Ovary (tissue), 9 donors: ENCODE results near the gene ZNF584. TPM values are rescaled to one million over a fixed set of nuclear protein-coding genes. Genes with fewer than 3 reads are reported as not detected.
"Not testable (repeated sequence)": the region's sequence is repeated elsewhere in the genome, so short reads cannot be mapped to it uniquely, and the experiment has no call there.

Experiments
- DNase-seq, 5 donors: peaks; one replicate each; pipeline ENCODE4 v3.0.0-alpha.2; 2019 to 2020
- H3K27ac ChIP-seq, 2 donors: fragments of 200-600 bp; one replicate each; pipeline versions ENCODE4 v1.5.1 to v1.8.0; 2019 to 2022
- H3K27me3 ChIP-seq: fragments of 200-600 bp; one replicate; pipeline ENCODE4 v1.8.0; 2022
- H3K36me3 ChIP-seq: fragments of 200-600 bp; sonication (generic); one replicate; pipeline ENCODE4 v1.5.1; 2019
- H3K4me1 ChIP-seq: one replicate; pipeline ENCODE4 v1.8.1; 2013; ENCODE audit warnings: mild to moderate bottlenecking, moderate library complexity; ENCODE audit not compliant: insufficient read depth
- H3K4me3 ChIP-seq: fragments of 200-600 bp; sonication (generic); one replicate; pipeline ENCODE4 v1.5.1; 2017
- H3K9me3 ChIP-seq, 2 donors: fragments of 200-600 bp in 1 of 2; sonication (generic) in 1 of 2; one replicate each; pipeline versions ENCODE4 v1.5.1 to v1.8.1; 2013 to 2019; ENCODE audit warnings: mild to moderate bottlenecking in 1 of 2, moderate library complexity in 1 of 2
- CTCF ChIP-seq, 3 donors: fragments of 450-650 bp in 2 of 3; fragments of 200-600 bp in 1 of 3; IDR thresholded peaks; one replicate each; pipeline versions ENCODE4 v1.5.1 to v1.8.0; 2016 to 2022; ENCODE audit warnings: antibody characterized with exemption in 3 of 3, mild to moderate bottlenecking in 1 of 3
- EP300 ChIP-seq: sonication (generic); formaldehyde crosslinking; IDR thresholded peaks from one replicate; pipeline ENCODE4 v1.6.1; 2017; ENCODE audit warnings: antibody characterized with exemption
- POLR2A ChIP-seq: fragments of 450-650 bp; IDR thresholded peaks from one replicate; pipeline ENCODE4 v1.6.1; 2017; ENCODE audit warnings: antibody characterized with exemption, mild to moderate bottlenecking, moderate library complexity
- WGBS, 3 donors: extraction: QIAGEN DNeasy Blood & Tissue Kit in 1 of 3; methylation state at CpG; one replicate each; pipeline versions ENCODE4 v1.1.5 to v1.1.7; 2013 to 2017; 5-methylcytosine and 5-hydroxymethylcytosine counted together
- intact Hi-C, 4 donors: fragments of 100-400 bp; cut with DNase I; formaldehyde crosslinking; loops; one replicate each; pipeline versions ENCODE4 v1.11.0 to v1.15.1; 2022 to 2023
- polyA plus RNA-seq, 2 donors: library from polyadenylated mRNA; stranded (reverse); fragments of 200-250 nt in 1 of 2; fragments of 350-450 nt in 1 of 2; fragmentation: Illumina TruSeq in 1 of 2; extraction: RNeasy Lipid Tissue Mini Kit (QIAGEN cat#74804) in 1 of 2; gene quantifications; one replicate each; pipeline ENCODE4 v1.2.3, GENCODE V29; 2013 to 2014
- total RNA-seq, 7 donors: library from RNA; depleted of rRNA in 2 of 7; stranded (reverse); fragments of >200 nt in 2 of 7; fragmentation: NEBNext Ultra II Directional in 3 of 7; extraction: Animal tissue kit (Norgen Biotek cat#: 25700) in 3 of 7; gene quantifications; one replicate each; pipeline versions ENCODE4 v1.1.0 to v1.2.4, GENCODE V29; 2016 to 2023
- donor health status: DM: no; HTN: no; CAD: no; lungs with moderate emphysema.
- donor health status: DM: no; HTN: no; CAD: no.
- donor health status: Bipolar disorder and iron deficiency.
- donor health status: DM: yes; HTN: yes; CAD: no.
- donor health status: DM: no; HTN: no; CAD: no.
- donor health status: DM: yes; HTN: yes; CAD: no.

ZNF584 gene
- total and polyA plus RNA-seq, 9 donors, result 11.0 to 24.3 (median 21.4) TPM

DNA sequence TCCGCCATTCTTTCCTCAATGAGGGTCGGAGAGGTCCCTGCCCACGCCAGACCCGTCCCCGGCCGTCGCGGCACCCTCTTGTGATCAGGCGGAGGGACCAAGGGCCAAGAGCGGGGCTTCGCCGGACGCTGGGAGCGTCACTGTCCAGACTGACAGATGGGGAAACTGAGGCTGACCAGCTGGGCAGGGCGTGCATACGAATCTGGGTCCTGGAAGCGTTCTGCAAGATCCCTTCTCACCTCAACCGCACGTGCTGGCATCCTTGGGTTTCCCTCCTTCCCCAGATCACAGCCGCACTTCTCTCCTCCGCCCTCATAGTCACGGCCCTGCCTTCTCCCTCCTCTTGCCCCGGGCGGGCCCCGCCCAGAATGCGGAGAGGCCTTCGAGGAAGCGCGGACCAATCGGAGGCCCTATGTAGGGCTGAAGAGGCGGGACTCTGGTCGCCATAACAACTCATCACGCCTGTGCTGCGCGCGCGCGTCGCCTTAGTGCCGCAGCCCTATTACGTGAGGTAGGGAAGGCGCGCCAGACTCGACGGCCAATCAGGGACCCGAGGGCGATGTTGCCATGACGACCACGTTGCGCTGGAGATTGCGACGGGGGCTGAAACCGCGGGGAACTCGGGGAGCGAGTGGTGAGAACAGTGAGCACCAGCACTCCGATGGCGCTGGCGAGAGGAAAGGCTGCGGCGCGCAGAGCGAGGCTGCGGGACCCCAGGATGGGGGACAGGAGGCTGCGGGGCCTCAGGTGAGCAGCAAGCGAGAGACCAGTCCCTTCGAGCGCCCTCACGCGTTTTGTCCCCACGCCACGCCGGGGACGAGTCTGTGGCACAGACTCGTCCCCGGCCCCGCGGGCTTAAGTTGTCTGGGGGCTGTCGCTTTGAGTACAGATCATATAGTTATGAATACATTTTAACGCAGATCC, 7.3 kb upstream of the ZNF584 start:
- peak; percentile 99 to 100 (median 100) for DNase-seq
- Histone ChIP-seq H3K9me3 (no peaks in the 10 kb centered on the region), H3K27ac (peak overlapping the region in 1 of 2 donors; percentile 42), H3K4me1 (peaks cover 12% of the 10 kb centered on the region), H3K27me3 (peaks cover 5% of the 10 kb centered on the region), H3K36me3 (no peaks in the 10 kb centered on the region), H3K4me3 (peak overlapping the region; percentile 43)
- WGBS, 3 donors, result 0 to 1% (median 1%) methylated on average over 79 to 80 of the region's 80 CpGs
- intact Hi-C loops, result no loop called here
- peak; percentile 61 for TF ChIP-seq POLR2A
- no peak for TF ChIP-seq CTCF (IDR thresholded peaks at IDR 0.05)

DNA sequence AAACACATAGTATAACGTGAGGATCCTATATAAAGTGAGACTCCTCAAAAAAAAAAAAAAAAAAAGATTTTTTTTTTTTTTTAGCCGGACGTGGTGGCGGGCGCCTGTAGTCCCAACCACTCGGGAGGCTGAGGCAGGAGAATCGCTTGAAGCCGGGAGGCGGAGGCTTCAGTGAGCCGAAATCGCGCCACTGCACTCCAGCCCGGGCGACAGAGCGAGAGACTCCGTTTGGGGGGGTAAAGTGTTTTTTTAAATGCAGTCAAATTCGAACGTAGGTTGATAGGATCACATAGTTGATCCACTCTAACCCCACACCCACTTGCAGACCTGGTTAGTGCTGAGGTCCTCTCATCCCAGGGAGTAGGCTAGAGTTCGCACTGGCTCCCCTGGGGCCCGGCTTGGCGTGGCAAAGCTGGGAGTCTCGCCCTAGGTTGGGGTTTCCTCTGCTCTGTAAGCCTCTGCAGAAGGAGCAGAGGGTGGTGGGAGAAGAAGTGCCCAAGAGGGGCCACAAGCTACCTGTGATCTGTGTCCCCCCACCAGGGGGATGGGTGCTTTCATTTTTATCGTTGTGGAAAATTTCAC, 6.5 kb upstream of the ZNF584 start:
- H3K4me1 ChIP-seq, result peaks cover 8% of the 10 kb centered on the region
- no peaks in the 10 kb centered on the region for H3K9me3 ChIP-seq
- peak overlapping the region; percentile 41 for H3K4me3 ChIP-seq
- intact Hi-C loops, result no loop called here
- H3K36me3 ChIP-seq, result no peaks in the 10 kb centered on the region
- peak in 2 of 5 donors; percentile 20 to 46 for DNase-seq
- peaks cover 2% of the 10 kb centered on the region for H3K27me3 ChIP-seq
- H3K27ac ChIP-seq, result no peak overlapping the region
- TF ChIP-seq CTCF (IDR thresholded peaks at IDR 0.05) (no peak), POLR2A (no peak), EP300 (no peak)
- WGBS, 3 donors, result 20 to 28% (median 28%) methylated on average over 23 of the region's 23 CpGs

DNA sequence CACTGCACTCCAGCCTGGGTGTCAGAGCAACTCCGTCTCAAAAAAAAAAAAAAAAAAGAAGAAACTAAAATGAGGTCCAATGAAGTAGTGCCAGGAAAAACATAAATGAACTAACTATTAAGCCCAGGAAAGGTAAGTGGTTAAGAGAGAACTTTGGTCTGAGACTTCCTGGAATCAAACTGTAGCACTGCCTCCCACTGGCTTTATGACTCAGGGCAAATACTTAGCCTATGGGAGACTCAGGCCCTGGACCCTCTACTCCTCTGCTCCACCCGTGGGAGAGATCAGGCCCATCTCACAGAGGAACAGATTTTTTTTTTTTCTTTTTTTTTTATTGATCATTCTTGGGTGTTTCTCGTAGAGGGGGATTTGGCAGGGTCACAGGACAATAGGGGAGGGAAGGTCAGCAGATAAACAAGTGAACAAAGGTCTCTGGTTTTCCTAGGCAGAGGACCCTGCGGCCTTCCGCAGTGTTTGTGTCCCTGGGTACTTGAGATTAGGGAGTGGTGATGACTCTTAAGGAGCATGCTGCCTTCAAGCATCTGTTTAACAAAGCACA, 4.5 kb upstream of the ZNF584 start:
- H3K9me3 ChIP-seq, H3K27me3 ChIP-seq, intact Hi-C loops, H3K36me3 ChIP-seq, H3K27ac ChIP-seq, DNase-seq, H3K4me3 ChIP-seq: not testable (repeated sequence)
- WGBS, 3 donors, result 73 to 80% (median 75%) methylated on average over 5 of the region's 5 CpGs
- peaks cover 15% of the 10 kb centered on the region for H3K4me1 ChIP-seq

DNA sequence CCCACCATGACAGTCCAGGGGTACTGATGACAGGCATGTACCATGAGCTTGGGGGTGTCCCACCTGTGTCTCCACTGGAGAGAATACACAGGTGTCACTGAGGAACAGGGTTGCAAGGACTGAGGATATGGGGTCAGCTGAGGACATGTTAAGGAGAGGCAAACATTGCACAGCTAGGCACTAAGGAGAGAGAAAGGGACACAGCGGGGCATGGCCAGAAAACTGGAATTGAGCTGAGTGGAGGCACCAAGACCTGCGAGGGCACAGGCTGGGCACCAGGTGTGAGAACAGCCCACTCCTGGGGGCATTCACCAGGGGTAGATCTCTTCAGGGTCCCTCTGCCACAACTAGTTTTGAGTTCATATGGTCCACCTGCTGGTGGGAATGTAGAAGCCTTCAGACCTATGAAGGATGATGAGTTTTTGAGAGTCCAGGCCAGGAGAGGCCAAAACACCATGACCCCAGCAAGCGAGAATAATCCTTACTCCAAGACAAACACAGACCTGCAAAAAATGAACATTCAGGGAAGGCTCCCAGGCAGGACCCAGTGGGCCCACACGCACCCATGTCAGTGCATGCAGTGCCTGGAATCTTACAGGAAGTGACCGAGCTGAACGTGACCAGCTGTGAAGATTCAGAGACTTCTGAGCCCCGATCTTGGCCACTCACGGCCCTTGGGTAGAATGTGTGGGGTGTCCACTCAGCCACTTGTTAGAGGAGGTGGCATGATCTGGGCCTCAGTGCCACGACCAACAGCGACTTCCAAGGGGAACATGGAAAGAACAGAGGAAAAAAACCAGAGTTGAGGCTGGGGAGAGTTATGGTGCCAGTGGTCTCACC, 1.4 kb upstream of the ZNF584 start:
- TF ChIP-seq EP300 (no peak), POLR2A (no peak), CTCF (IDR thresholded peaks at IDR 0.05) (peak in 1 of 3 donors; percentile 11)
- Histone ChIP-seq H3K27me3 (no peaks in the 10 kb centered on the region), H3K36me3 (no peaks in the 10 kb centered on the region), H3K4me3 (no peak overlapping the region), H3K27ac (no peak overlapping the region), H3K9me3 (no peaks in the 10 kb centered on the region), H3K4me1 (peaks cover 10% of the 10 kb centered on the region)
- WGBS, 3 donors, result 55 to 66% (median 59%) methylated on average over 10 of the region's 10 CpGs
- DNase-seq, result peak in 1 of 5 donors; percentile 22
- intact Hi-C loops, result no loop called here
